Activated CD8-positive, alpha-beta memory T cell treated with anti-CD3 and anti-CD28 coated beads, Interleukin-2, amount 50 U/mL, for 24 hours (primary cell): ENCODE data around the gene TTC21B.
"Not testable (repeated sequence)": the region's sequence is repeated elsewhere in the genome, so short reads cannot be mapped to it uniquely, and the experiment has no call there.

Experiments used
- DNase-seq: peaks from one replicate; pipeline ENCODE4 v3.0.0-alpha.2; 2020; ENCODE audit errors: extremely low read depth

The TTC21B gene

DNA sequence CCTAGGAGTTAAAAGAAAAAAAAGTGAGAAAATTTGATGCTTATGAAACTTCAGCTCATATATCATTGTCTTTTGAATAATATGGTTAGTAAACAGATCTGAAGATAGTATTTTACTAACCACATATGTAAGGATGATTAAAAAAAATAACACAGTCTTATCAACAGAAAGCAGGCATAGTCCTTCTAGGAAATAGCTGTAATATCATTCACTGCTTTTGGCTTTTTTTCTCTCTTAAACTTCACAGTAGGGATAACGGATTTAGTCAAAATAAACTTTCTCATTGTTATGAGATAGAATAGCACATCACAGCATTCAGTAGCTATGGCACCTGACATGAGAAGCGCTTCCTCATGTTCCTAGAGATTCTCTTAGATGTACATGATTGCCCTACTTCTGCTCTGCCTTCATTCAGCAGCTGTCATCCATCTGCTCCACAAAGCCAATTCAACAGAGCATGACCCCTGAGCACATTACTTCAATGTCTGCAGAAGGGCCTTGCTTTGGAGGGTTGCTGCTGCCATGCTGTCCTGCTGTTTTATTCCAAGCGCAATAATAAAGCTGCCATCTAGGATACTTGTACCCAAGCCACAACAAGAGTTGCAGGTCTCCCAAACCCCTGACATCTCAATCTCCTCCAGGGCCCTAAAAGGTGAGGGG is 67.0 kb downstream of the TTC21B start:
- DNase-seq, result no peak

DNA sequence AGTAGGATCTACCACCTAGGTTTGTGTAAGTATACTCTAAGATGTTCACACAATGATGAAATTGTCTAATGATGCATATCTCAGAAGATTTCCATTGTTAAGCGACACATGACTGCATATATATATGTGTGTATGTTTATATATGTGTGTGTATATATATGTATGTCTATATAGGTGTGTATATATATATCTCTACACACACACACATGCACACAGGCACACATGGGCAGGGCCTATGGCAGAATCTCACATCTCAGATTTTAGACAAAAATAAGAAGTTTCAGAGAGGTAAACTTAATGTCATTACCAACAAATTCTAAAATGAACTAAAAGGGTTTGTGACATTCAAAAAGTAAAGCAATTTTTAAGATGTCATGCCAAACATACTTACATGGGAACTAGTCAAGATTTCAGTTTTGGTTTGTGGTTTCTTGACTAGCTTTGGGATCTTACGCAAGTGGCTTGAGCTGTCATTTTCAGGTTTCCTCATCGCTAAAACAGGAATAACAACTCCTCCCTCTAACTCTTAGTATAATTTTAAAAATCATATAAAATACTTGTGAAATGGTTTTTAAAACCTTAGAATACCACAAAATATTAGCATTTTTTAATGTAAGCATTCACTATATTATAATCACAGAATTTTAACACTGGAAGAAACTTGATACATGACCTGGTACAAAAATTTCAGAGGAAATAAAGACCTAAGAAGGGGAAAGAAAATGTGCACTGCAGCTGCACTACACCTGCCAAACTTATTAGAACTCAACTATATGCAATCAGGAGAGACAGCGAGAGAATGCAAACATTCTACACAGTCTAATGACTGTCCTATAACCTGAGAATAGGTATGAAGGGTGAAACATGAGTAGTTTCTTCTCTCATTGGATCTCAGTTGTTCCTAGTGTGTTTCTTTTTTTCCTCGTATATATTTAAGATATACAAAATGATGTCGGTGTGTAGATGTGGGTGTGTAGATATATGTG is 75.7 kb downstream of the TTC21B start:
- no peak for DNase-seq

- no peak for DNase-seq
Measured at GRCh38 chr2:165876712-165877111, 76.9 kb downstream of the TTC21B start.

DNA sequence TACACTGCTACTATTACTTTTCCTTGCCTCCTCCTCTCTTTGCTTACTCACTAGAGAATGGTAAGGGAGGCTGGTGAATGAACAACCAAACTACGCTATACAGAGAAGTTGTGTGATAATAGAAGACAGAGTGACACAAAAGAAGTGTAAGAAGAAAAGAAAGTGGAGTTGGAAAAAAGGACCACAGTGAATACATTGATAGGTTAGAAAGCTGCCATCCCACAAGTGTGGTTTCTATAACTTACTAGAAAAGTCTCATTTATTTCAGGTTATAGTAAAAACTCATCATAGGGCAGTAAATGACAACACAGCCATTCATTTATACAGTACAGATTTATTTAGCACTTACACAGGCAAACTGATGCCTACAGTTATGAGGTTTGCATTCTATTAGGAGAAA is 77.3 kb downstream of the TTC21B start:
- DNase-seq, result no peak

GRCh38 chr2:165874445-165875039 is 79.0 kb downstream of the TTC21B start:
- DNase-seq, result no peak

GRCh38 chr2:165872101-165872791 is 81.3 kb downstream of the TTC21B start:
- DNase-seq, result no peak

DNA sequence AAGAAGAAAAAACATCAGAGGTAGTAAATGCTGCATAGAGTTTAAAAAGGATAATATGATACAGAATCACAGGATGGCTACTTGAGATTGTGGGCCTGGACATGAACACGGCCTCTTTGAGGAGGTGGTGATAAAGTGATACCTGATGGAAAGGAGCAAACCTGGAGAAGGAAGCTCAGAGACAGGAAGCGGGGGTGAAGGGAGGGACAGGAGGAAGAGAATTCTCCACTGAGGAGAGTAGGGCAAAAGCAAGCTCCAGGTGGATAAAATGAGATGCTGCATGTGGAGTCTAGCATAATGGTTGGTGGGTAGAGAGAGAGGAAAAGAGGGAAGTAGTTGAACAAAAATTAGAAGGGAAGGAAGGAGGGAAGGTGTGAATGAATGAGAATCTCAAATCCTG is 82.6 kb downstream of the TTC21B start:
- no peak for DNase-seq

- no peak for DNase-seq
Measured at GRCh38 chr2:165870346-165870745, 83.2 kb downstream of the TTC21B start.

- DNase-seq, result no peak
Measured at GRCh38 chr2:165868211-165868610, 85.4 kb downstream of the TTC21B start.

- no peak for DNase-seq
Measured at GRCh38 chr2:165864296-165864695, 89.3 kb downstream of the TTC21B start.

DNA sequence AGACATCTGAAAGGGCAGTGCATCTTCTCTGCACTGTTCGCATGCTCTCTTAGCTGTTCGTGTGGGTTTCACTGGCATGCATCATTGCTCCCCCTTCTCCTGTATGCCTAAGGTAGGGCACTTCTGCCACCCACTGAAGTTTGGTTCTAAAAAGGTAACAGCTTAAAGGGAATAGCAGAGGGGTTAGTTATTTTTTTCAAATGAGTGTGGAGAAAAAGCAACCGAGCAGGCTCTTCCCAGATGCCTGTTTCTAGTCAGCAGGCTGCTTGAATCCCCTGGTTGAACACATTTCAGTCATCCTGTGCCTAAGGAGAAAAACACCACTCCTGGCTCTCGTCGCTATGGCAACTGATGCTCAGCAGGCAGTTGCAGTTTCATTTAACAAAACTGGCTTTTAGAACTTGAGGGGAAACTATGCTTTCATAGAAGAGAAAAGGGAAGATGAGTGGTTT is 89.7 kb downstream of the TTC21B start:
- DNase-seq, result no peak

GRCh38 chr2:165861083-165861482 is 92.5 kb downstream of the TTC21B start:
- DNase-seq, result not testable (repeated sequence)

- not testable (repeated sequence) for DNase-seq
Measured at GRCh38 chr2:165859723-165860122, 93.9 kb downstream of the TTC21B start.

DNA sequence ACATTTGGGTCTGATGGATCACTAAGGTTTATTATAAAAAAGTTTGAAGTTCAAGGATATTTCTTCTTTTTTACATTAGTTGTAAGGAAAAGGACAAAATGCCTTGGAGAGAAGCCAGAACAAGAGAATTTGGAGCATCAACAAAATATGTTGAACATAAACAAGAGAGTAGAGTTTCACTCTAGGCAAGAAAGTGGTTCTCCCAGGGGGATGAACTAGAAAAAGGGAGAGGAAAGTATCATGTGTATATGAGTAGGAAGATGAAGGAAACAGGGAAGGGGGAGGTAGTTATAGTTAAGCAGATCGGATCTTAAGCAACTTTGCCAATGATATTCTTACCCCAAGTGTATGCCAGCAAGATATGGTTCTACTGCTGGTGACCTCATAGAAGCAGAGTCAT is 95.7 kb downstream of the TTC21B start:
- no peak for DNase-seq

DNA sequence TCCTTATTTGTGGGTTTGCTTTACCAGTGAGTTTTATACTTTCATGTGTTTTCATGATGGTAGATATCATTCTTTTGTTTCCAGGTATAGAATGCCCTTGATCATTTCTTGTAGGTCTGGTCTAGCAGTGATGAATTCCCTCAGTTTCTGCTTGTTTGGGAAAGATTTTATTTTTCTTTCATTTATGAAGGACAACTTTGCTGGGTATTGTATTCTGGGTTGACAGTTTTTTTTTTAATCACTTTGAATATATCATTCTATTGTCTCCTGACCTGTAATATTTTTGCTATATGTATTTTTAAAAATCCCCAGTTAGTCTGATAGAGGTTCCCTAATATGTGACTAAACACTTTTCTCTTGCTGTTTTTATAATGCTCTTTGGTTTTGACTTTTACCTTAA is 101.2 kb downstream of the TTC21B start:
- DNase-seq, result no peak

GRCh38 chr2:165847001-165847400 is 106.6 kb downstream of the TTC21B start:
- DNase-seq, result no peak

GRCh38 chr2:165846056-165846455 is 107.5 kb downstream of the TTC21B start:
- DNase-seq, result no peak

GRCh38 chr2:165844216-165844615 is 109.4 kb downstream of the TTC21B start:
- DNase-seq, result no peak

DNA sequence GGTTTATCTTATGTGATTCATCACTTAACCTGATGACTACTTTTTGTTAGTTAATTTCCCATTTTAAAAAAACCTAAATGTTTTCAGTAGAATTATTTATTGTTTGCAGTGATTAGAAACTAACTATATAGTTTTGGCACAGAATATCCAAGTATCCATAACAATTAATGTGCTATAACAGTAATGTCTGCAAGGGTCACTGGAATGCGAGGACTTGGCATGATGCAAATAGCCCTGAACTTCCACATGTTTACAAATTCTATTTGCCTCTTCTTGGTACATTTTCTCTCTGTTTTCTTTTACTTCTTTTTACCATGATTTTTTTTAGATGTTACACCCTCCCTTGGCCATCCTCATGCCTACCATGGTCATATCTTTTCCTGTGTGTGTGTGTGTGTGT is 110.2 kb downstream of the TTC21B start:
- no peak for DNase-seq

- DNase-seq, result no peak
Measured at GRCh38 chr2:165840333-165840958, 113.1 kb downstream of the TTC21B start.

- DNase-seq, result no peak
Measured at GRCh38 chr2:165839610-165840009, 114.0 kb downstream of the TTC21B start.
